Effector memory CD8-positive, alpha-beta T cell (primary cell): ENCODE results near the gene ABI2.

Experiments
- ATAC-seq: fragments of 150-1000 bp; cut with Tn5 transposase; replicated peaks from 2 replicates; pipeline ENCODE4 v1.10.0; 2021; ENCODE audit warnings: mild to moderate bottlenecking, moderate library complexity
- DNase-seq, 3 experiments: peaks; one replicate each; pipeline ENCODE4 v3.0.0; 2021
- H3K27ac Mint-ChIP-seq, 2 donors: one replicate each; pipeline ENCODE4 v1.8.0; 2022; ENCODE audit warnings: mild to moderate bottlenecking in 2 of 2, mixed read lengths in 2 of 2, moderate library complexity in 2 of 2
- H3K27me3 Mint-ChIP-seq, 2 donors: one replicate each; pipeline ENCODE4 v1.8.0; 2022; ENCODE audit warnings: mixed read lengths in 2 of 2
- H3K36me3 Mint-ChIP-seq: one replicate; pipeline ENCODE4 v1.8.0; 2022; ENCODE audit warnings: mild to moderate bottlenecking, moderate library complexity, mixed read lengths; ENCODE audit not compliant: insufficient read depth
- H3K4me1 Mint-ChIP-seq, 2 donors: one replicate each; pipeline ENCODE4 v1.8.0; 2022; ENCODE audit warnings: low read depth in 2 of 2, mixed read lengths in 2 of 2
- H3K4me3 Mint-ChIP-seq, 2 donors: one replicate each; pipeline ENCODE4 v1.8.0; 2022; ENCODE audit warnings: mild to moderate bottlenecking in 2 of 2, mixed read lengths in 2 of 2, moderate library complexity in 2 of 2
- H3K9me3 Mint-ChIP-seq, 2 donors: one replicate each; pipeline ENCODE4 v1.8.0; 2022; ENCODE audit warnings: mixed read lengths in 2 of 2

ABI2 gene

GRCh38 chr2:203484266-203485112, 156.3 kb downstream of the ABI2 start:
- H3K4me3 Mint-ChIP-seq, result no peak overlapping the region
- peaks cover 2 to 5% of the 10 kb centered on the region in 2 donors for H3K4me1 Mint-ChIP-seq
- peak; percentile 35 to 49 (median 38) for DNase-seq
- no peaks in the 10 kb centered on the region for H3K27me3 Mint-ChIP-seq
- ATAC-seq, result peak; percentile 93
- H3K27ac Mint-ChIP-seq, result no peak overlapping the region
- H3K9me3 Mint-ChIP-seq, result no peaks in the 10 kb centered on the region
- no peaks in the 10 kb centered on the region for H3K36me3 Mint-ChIP-seq

GRCh38 chr2:203489531-203489930, 161.3 kb downstream of the ABI2 start:
- Mint-ChIP-seq H3K4me1 (peaks cover 0 to 15% of the 10 kb centered on the region in 2 donors), H3K36me3 (peaks cover 5% of the 10 kb centered on the region), H3K4me3 (no peak overlapping the region), H3K9me3 (no peaks in the 10 kb centered on the region), H3K27me3 (no peaks in the 10 kb centered on the region), H3K27ac (no peak overlapping the region)
- ATAC-seq (no peak), DNase-seq (no peak)

- H3K27me3 Mint-ChIP-seq, result no peaks in the 10 kb centered on the region
- DNase-seq, result no peak
- H3K9me3 Mint-ChIP-seq, result no peaks in the 10 kb centered on the region
- no peak overlapping the region for H3K27ac Mint-ChIP-seq
- no peak overlapping the region for H3K4me3 Mint-ChIP-seq
- peaks cover 0 to 14% of the 10 kb centered on the region in 2 donors for H3K4me1 Mint-ChIP-seq
- ATAC-seq, result no peak
- H3K36me3 Mint-ChIP-seq, result peaks cover 5% of the 10 kb centered on the region
These were observed 162.2 kb downstream of the ABI2 start for GRCh38 chr2:203490391-203490790.

- Mint-ChIP-seq H3K36me3 (peaks cover 5% of the 10 kb centered on the region), H3K4me1 (peaks cover 0 to 14% of the 10 kb centered on the region in 2 donors), H3K27me3 (no peaks in the 10 kb centered on the region), H3K9me3 (no peaks in the 10 kb centered on the region), H3K4me3 (no peak overlapping the region), H3K27ac (peak overlapping the region; percentile 68 to 79)
- no peak for DNase-seq
- ATAC-seq, result peak; percentile 95
These were observed 164.8 kb downstream of the ABI2 start for GRCh38 chr2:203492965-203493364.
